ENCODE measurements around the gene HYDIN. TPM values are rescaled to one million over a fixed set of nuclear protein-coding genes. Genes with fewer than 3 reads are reported as not detected.
A peak's percentile ranks its signal among the peaks of the same experiment; 100 is the strongest.

HYDIN gene
- total RNA-seq, 2 experiments from 2014 or later = not detected

DNA sequence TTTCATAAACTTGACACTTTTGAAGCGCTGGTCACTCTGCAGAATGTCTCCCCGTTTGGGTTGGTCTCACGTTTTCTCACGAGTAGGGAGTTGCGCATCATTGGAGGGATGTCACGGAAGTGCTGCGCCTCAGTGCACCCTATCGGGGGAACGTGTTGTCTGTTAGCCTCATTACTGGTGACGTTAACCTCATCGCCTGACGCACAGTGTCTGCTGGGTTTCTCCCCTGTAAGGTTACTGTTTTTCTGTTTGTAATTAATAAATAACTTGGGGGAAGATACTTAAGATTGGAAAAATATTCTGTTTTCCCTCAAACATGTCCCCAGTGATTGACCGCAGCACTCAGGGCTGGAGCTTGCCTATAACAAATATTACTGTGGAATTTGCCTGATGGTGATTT, 456.3 kb downstream of the HYDIN start:
- CTCF ChIA-PET (ENCODE audit: unreplicated experiment) = no interaction called here
- intact Hi-C loops (cut with micrococcal nuclease; ENCODE audit: unreplicated experiment) = loop anchor here (5.0 kb wide), 2 partner anchors 92 to 122 kb away; no protein-coding TSS in a partner anchor
- TF ChIP-seq EZH2phosphoT487 (IDR thresholded peaks at IDR 0.05; ENCODE audit: borderline replicate concordance, low read depth, low read length) = no peak
- TF ChIP-seq, protein P1, sequence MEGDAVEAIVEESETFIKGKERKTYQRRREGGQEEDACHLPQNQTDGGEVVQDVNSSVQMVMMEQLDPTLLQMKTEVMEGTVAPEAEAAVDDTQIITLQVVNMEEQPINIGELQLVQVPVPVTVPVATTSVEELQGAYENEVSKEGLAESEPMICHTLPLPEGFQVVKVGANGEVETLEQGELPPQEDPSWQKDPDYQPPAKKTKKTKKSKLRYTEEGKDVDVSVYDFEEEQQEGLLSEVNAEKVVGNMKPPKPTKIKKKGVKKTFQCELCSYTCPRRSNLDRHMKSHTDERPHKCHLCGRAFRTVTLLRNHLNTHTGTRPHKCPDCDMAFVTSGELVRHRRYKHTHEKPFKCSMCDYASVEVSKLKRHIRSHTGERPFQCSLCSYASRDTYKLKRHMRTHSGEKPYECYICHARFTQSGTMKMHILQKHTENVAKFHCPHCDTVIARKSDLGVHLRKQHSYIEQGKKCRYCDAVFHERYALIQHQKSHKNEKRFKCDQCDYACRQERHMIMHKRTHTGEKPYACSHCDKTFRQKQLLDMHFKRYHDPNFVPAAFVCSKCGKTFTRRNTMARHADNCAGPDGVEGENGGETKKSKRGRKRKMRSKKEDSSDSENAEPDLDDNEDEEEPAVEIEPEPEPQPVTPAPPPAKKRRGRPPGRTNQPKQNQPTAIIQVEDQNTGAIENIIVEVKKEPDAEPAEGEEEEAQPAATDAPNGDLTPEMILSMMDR (conservative IDR thresholded peaks at IDR 0.05; ENCODE audit: low read length) = no peak
- no peaks in the 10 kb centered on the region for H3K9me3 ChIP-seq (ENCODE audit: low read length)
- no peak for DNase-seq (ENCODE audit: low spot score)
- H2AFZ ChIP-seq (ENCODE audit: low read length) = no peak overlapping the region
- H4K20me1 ChIP-seq (ENCODE audit: insufficient read depth, low read length) = no peaks in the 10 kb centered on the region
- no peak overlapping the region for H3K4me3 ChIP-seq (ENCODE audit: low read depth, low read length, poor library complexity, severe bottlenecking)
- peaks cover 67% of the 10 kb centered on the region for H3K36me3 ChIP-seq (ENCODE audit: insufficient read depth, low read length)
- BruUV-seq (replicated peaks) = no TSS peak
- H3K4me2 ChIP-seq (ENCODE audit: low read length) = no peak overlapping the region
- H3K4me1 ChIP-seq (ENCODE audit: insufficient read depth, low read length, poor library complexity, severe bottlenecking) = no peaks in the 10 kb centered on the region
- no peak overlapping the region for H3K27ac ChIP-seq (ENCODE audit: low read depth, low read length, poor library complexity, severe bottlenecking)
- no peaks in the 10 kb centered on the region for H3K9me2 ChIP-seq (ENCODE audit: insufficient read depth, low read length)
- H3K79me2 ChIP-seq (ENCODE audit: insufficient read depth, low read depth, low read length) = no peaks in the 10 kb centered on the region
- POLR2A ChIA-PET = no interaction called here

DNA sequence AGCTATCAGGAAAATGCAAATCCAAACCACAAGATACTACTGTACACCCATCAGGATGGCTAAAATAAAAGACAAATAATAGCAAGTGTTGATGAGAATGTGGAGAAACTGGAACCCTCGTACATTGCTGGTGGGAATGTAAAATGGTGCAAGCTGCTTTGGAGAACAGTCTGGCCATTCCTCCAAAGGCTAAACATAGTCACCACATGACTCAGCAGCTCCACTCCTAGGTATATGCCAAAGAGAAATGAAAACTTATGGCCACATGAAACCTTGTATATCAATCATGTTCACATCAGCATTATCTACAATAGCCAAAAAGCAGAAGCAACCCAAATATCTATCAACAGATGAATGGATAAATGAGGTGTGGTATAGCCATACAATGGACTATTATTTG, 458.0 kb downstream of the HYDIN start:
- peaks cover 49% of the 10 kb centered on the region for H3K36me3 ChIP-seq (ENCODE audit: insufficient read depth, low read length)
- intact Hi-C loops (cut with micrococcal nuclease; ENCODE audit: unreplicated experiment) = loop anchor here (5.0 kb wide), 2 partner anchors 90 to 120 kb away; no protein-coding TSS in a partner anchor
- H3K4me3 ChIP-seq (ENCODE audit: low read depth, low read length, poor library complexity, severe bottlenecking) = no peak overlapping the region
- CTCF ChIA-PET (ENCODE audit: unreplicated experiment) = no interaction called here
- no TSS peak for BruUV-seq (replicated peaks)
- H3K9me2 ChIP-seq (ENCODE audit: insufficient read depth, low read length) = no peaks in the 10 kb centered on the region
- H3K4me1 ChIP-seq (ENCODE audit: insufficient read depth, low read length, poor library complexity, severe bottlenecking) = no peaks in the 10 kb centered on the region
- TF ChIP-seq, protein P1 (conservative IDR thresholded peaks at IDR 0.05; ENCODE audit: low read length) = no peak
- TF ChIP-seq EZH2phosphoT487 (IDR thresholded peaks at IDR 0.05; ENCODE audit: borderline replicate concordance, low read depth, low read length) = no peak
- H3K79me2 ChIP-seq (ENCODE audit: insufficient read depth, low read depth, low read length) = no peaks in the 10 kb centered on the region
- no peaks in the 10 kb centered on the region for H4K20me1 ChIP-seq (ENCODE audit: insufficient read depth, low read length)
- H3K27ac ChIP-seq (ENCODE audit: low read depth, low read length, poor library complexity, severe bottlenecking) = no peak overlapping the region
- no peak overlapping the region for H3K4me2 ChIP-seq (ENCODE audit: low read length)
- no peak overlapping the region for H2AFZ ChIP-seq (ENCODE audit: low read length)
- POLR2A ChIA-PET = no interaction called here
- DNase-seq (ENCODE audit: low spot score) = no peak
- H3K9me3 ChIP-seq (ENCODE audit: low read length) = no peaks in the 10 kb centered on the region

DNA sequence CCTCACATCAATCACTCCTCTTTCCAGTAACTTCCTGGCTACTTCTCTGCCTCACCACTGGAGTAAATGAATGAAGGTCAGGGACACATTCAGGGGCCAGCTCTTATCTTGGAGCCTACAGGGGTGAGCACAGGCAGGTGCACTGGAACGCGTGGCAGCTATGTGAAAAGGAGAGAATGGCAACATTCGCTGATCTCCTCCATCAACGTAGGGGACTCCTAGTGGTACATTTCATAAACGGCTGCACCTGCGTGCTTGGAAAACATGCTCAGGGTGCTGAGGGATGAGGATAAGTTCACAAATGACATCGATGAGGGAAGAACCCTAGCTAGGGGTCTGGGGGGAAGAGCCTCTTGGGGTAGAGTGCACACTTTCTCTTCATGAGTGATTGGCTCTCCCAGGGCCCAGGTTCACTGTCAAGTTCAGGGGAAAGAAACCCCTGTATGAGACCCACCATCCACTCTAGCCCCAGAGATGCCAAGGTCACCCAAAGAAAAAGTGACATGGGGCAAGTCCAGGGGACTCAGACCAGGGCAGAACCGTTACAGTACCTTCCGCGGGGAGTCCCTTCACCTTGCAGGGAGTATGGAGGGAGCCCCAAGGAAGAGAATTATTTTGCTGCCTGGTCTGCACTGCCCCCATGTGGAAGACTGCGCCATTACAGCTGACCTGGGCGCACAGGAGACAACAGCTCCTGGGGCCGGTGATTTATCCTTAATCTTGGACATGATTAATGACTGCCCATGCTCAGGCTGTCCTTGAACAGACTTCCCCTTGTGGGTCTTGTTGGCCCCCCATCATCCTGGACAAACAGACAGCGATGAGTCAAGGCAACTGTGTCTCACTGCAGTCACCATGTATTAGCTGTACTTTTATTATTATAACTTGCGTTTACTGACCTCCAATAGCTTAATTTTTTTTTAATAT, 459.6 kb downstream of the HYDIN start:
- Histone ChIP-seq H2AFZ (ENCODE audit: low read length) (no peak overlapping the region), H3K4me3 (ENCODE audit: low read depth, low read length, poor library complexity, severe bottlenecking) (no peak overlapping the region), H3K9me3 (ENCODE audit: low read length) (no peaks in the 10 kb centered on the region), H3K4me2 (ENCODE audit: low read length) (no peak overlapping the region), H3K9me2 (ENCODE audit: insufficient read depth, low read length) (no peaks in the 10 kb centered on the region), H3K36me3 (ENCODE audit: insufficient read depth, low read length) (peaks cover 41% of the 10 kb centered on the region), H3K27ac (ENCODE audit: low read depth, low read length, poor library complexity, severe bottlenecking) (no peak overlapping the region), H4K20me1 (ENCODE audit: insufficient read depth, low read length) (no peaks in the 10 kb centered on the region), H3K79me2 (ENCODE audit: insufficient read depth, low read depth, low read length) (no peaks in the 10 kb centered on the region), H3K4me1 (ENCODE audit: insufficient read depth, low read length, poor library complexity, severe bottlenecking) (no peaks in the 10 kb centered on the region)
- POLR2A ChIA-PET = interaction anchor here (0.6 to 0.9 kb wide), 3 partner anchors 95 to 390 kb away, joined by 3 read pairs; no protein-coding TSS in a partner anchor
- CTCF ChIA-PET (ENCODE audit: unreplicated experiment) = interaction anchor here (1.1 to 1.4 kb wide), 2 partner anchors 14 to 20 kb away, joined by 3 to 4 read pairs; no protein-coding TSS in a partner anchor
- peak; percentile 43 for DNase-seq (ENCODE audit: low spot score)
- intact Hi-C loops (cut with micrococcal nuclease; ENCODE audit: unreplicated experiment) = loop anchor here (5.0 kb wide), 2 partner anchors 89 to 119 kb away; no protein-coding TSS in a partner anchor
- TF ChIP-seq, protein P1 (conservative IDR thresholded peaks at IDR 0.05; ENCODE audit: low read length) = peak; percentile 86
- TF ChIP-seq EZH2phosphoT487 (IDR thresholded peaks at IDR 0.05; ENCODE audit: borderline replicate concordance, low read depth, low read length) = no peak
- BruUV-seq (replicated peaks) = no TSS peak
